Activated CD4-positive, alpha-beta T cell treated with anti-CD3 and anti-CD28 coated beads, Interleukin-2, amount 10 ng/mL, durations not matched to agents 24 days and 14 days (primary cell): Measurements from ENCODE around the gene MSRB2. TPM values are rescaled to one million over a fixed set of nuclear protein-coding genes. Genes with fewer than 3 reads are reported as not detected.
"Not testable (repeated sequence)": the region's sequence is repeated elsewhere in the genome, so short reads cannot be mapped to it uniquely, and the experiment has no call there.

ENCODE experiments used
- DNase-seq: peaks from one replicate; pipeline ENCODE4 v3.0.0; 2022
- H3K27ac Mint-ChIP-seq: one replicate; pipeline ENCODE4 v1.8.0; 2022; ENCODE audit warnings: mild to moderate bottlenecking, mixed read lengths
- H3K27me3 Mint-ChIP-seq: one replicate; pipeline ENCODE4 v1.8.0; 2022; ENCODE audit warnings: mixed read lengths
- H3K36me3 Mint-ChIP-seq: one replicate; pipeline ENCODE4 v1.8.0; 2022; ENCODE audit warnings: low read depth, mild to moderate bottlenecking, mixed read lengths
- H3K4me1 Mint-ChIP-seq: one replicate; pipeline ENCODE4 v1.8.0; 2021; ENCODE audit warnings: mixed read lengths
- H3K4me3 Mint-ChIP-seq: one replicate; pipeline ENCODE4 v1.8.0; 2022; ENCODE audit warnings: mild to moderate bottlenecking, moderate library complexity, mixed read lengths
- H3K9me3 Mint-ChIP-seq: one replicate; pipeline ENCODE4 v1.8.0; 2021; ENCODE audit warnings: mixed read lengths
- intact Hi-C: fragments of 100-400 bp; cut with micrococcal nuclease; formaldehyde crosslinking; loops from one replicate; pipeline ENCODE4 v1.15.1; 2023
- total RNA-seq: library from RNA; stranded (reverse); gene quantifications from 2 replicates; pipeline ENCODE4 v1.2.3, GENCODE V29; 2022

MSRB2 gene
- total RNA-seq, 1 donor from 2014 or later = 3.9 TPM

GRCh38 chr10:23063973-23064812, 31.2 kb upstream of the MSRB2 start:
- Mint-ChIP-seq H3K4me3 (no peak overlapping the region), H3K36me3 (no peaks in the 10 kb centered on the region), H3K27ac (no peak overlapping the region), H3K4me1 (peaks cover 2% of the 10 kb centered on the region), H3K9me3 (no peaks in the 10 kb centered on the region), H3K27me3 (peaks cover 4% of the 10 kb centered on the region)
- intact Hi-C loops = no loop called here
- no peak for DNase-seq

- intact Hi-C loops, H3K9me3 Mint-ChIP-seq: not testable (repeated sequence)
These were observed 30.6 kb upstream of the MSRB2 start for GRCh38 chr10:23064813-23065114.

GRCh38 chr10:23065181-23065948, 30.0 kb upstream of the MSRB2 start:
- H3K27ac Mint-ChIP-seq = no peak overlapping the region
- no peak overlapping the region for H3K4me3 Mint-ChIP-seq
- no peaks in the 10 kb centered on the region for H3K9me3 Mint-ChIP-seq
- no peak for DNase-seq
- H3K36me3 Mint-ChIP-seq = no peaks in the 10 kb centered on the region
- peaks cover 2% of the 10 kb centered on the region for H3K4me1 Mint-ChIP-seq
- intact Hi-C loops = no loop called here
- H3K27me3 Mint-ChIP-seq = peaks cover 4% of the 10 kb centered on the region

More at GRCh38 chr10:23064813-23065114, 30.6 kb upstream of the MSRB2 start:
- H3K27me3 Mint-ChIP-seq, H3K4me3 Mint-ChIP-seq, H3K36me3 Mint-ChIP-seq, H3K27ac Mint-ChIP-seq, H3K4me1 Mint-ChIP-seq, DNase-seq: not testable (repeated sequence)

- Mint-ChIP-seq H3K27me3 (no peaks in the 10 kb centered on the region), H3K4me3 (no peak overlapping the region), H3K27ac (no peak overlapping the region), H3K9me3 (no peaks in the 10 kb centered on the region), H3K36me3 (no peaks in the 10 kb centered on the region), H3K4me1 (peaks cover 2% of the 10 kb centered on the region)
- DNase-seq = no peak
- intact Hi-C loops = no loop called here
These were observed 28.0 kb upstream of the MSRB2 start for GRCh38 chr10:23067337-23067736.

DNA sequence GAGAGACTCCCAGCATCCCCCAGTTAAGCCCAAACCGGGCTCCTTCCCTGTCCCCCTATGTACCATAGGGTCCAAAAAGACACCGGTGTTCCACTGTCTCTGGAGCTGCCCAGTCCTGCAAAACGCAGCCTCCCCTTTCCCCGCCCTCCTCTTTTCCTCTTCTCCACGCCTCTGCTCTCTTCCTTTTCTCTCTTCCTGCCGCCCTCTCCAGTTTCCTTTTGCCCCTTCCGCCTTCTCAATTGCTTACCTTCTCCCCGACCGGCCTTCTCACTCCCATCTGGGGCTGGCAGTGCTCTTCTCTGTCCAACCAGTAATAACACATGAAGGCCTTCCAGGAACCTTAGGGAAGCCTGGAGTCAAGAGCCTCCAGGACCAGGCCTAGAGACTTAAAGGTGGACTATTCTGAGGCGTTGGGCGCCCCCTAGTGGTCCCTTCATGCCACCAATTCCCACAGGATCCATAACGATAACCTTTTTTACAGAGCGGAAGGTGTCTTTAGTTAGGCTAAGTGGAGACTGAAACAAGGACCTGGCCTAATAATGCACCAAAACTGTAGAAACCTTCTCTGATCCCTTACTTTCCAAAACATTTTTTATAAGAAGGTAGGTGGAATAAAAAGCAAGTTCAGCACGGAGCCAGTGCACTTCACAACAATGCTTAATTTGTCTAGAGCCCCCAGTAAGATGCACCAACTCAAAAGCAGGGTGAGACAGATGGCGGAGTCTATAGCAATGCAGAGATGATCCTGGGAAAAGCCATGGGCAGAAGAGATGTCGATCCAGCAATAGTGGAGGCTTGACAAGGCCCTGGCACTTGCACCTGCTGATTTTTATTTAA, 27.2 kb upstream of the MSRB2 start:
- Mint-ChIP-seq H3K27me3 (no peaks in the 10 kb centered on the region), H3K9me3 (no peaks in the 10 kb centered on the region), H3K4me3 (no peak overlapping the region), H3K4me1 (peaks cover 2% of the 10 kb centered on the region), H3K27ac (no peak overlapping the region), H3K36me3 (no peaks in the 10 kb centered on the region)
- intact Hi-C loops = loop anchor here (1.0 kb wide), 1 partner anchor 1075 kb away; no protein-coding TSS in a partner anchor
- peak; percentile 85 for DNase-seq

DNA sequence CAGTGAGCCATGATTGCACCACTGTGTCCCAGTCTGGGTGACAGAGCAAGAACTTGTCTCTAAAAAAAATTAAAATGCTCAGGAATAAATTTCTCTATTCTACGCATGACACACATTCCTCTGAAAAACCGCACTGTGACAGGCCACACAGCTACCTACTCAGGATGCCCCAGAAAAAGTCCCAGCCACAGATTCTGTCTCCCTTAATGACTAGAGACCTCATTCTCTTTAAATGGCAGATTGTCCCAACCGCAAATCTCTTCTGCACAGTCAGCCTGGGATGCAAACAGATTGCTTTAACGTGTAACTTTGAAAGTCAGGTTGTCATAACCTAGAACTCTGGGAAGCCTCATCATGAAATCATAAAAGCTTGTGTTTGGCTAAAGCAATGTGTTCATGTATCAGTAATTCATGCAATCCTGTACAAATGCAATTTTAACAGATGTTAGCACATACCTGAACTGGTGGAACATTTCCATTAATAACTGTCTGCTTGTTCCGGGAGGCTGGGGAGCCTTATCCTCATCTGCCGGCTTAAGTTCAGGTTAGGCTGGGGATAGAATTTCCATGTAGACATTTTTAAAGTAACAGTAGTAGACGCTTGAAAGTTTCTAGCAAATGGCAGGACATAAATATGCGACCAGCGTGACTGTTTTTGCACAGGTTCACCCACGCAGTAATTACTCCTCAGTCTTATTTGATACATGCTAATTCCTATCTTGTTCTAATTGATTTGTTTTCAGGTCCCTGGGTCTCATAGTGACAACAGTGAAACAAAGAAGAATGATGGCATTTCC, 26.2 kb upstream of the MSRB2 start:
- peaks cover 2% of the 10 kb centered on the region for H3K4me1 Mint-ChIP-seq
- no peaks in the 10 kb centered on the region for H3K36me3 Mint-ChIP-seq
- H3K9me3 Mint-ChIP-seq = no peaks in the 10 kb centered on the region
- peaks cover 3% of the 10 kb centered on the region for H3K27me3 Mint-ChIP-seq
- no peak overlapping the region for H3K4me3 Mint-ChIP-seq
- H3K27ac Mint-ChIP-seq = no peak overlapping the region
- intact Hi-C loops = no loop called here
- no peak for DNase-seq

DNA sequence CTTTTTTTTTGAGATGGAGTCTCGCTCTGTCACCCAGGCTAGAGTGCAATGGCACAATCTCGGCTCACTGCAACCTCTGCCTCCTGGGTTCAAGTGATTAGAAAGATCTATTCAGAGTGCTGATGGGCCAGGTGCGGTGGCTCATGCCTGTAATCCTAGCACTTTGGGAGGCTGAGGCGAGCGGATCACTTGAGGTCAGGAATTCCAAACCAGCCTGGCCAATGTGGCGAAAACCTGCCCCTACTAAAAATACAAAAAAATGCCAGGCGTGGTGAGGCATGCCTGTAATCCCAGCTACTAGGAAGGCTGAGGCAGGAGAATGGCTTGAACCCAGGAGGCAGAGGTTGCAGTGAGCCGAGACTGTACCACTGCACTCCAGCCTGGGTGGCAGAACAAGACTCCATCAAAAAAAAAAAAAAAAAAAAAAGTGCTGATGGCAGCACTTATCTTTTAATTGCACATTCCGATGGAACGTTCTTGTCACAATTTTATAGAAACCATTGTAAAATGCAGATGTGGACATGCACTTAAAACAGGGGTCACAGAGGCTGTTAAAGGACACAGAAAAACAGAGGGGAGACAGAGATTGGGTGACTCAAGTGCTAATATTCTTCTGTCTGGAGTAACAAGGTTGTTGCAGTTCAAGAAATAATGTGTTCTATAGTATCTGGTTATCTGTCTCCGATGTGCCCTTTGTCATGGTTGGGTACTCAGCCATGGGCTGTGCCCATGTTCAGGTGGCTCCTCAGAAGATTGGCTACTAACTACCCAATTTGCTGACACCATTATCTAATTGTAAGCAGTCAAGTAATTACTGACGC, 25.1 kb upstream of the MSRB2 start:
- H3K36me3 Mint-ChIP-seq, H3K4me3 Mint-ChIP-seq, DNase-seq, H3K4me1 Mint-ChIP-seq, H3K9me3 Mint-ChIP-seq, intact Hi-C loops, H3K27me3 Mint-ChIP-seq, H3K27ac Mint-ChIP-seq: not testable (repeated sequence)

GRCh38 chr10:23070913-23071218, 24.5 kb upstream of the MSRB2 start:
- H3K27ac Mint-ChIP-seq = no peak overlapping the region
- no peak overlapping the region for H3K4me3 Mint-ChIP-seq
- H3K36me3 Mint-ChIP-seq = no peaks in the 10 kb centered on the region
- H3K27me3 Mint-ChIP-seq = peaks cover 5% of the 10 kb centered on the region
- no peak for DNase-seq
- peaks cover 2% of the 10 kb centered on the region for H3K4me1 Mint-ChIP-seq
- H3K9me3 Mint-ChIP-seq = no peaks in the 10 kb centered on the region
- intact Hi-C loops = no loop called here

GRCh38 chr10:23072593-23072992, 22.8 kb upstream of the MSRB2 start:
- H3K4me1 Mint-ChIP-seq, H3K9me3 Mint-ChIP-seq, DNase-seq, H3K36me3 Mint-ChIP-seq, H3K27ac Mint-ChIP-seq, intact Hi-C loops, H3K4me3 Mint-ChIP-seq: not testable (repeated sequence)
- peaks cover 14% of the 10 kb centered on the region for H3K27me3 Mint-ChIP-seq

- Mint-ChIP-seq H3K36me3 (no peaks in the 10 kb centered on the region), H3K9me3 (no peaks in the 10 kb centered on the region), H3K27me3 (peaks cover 19% of the 10 kb centered on the region), H3K4me1 (no peaks in the 10 kb centered on the region), H3K27ac (no peak overlapping the region), H3K4me3 (no peak overlapping the region)
- intact Hi-C loops = no loop called here
- no peak for DNase-seq
These were observed 21.9 kb upstream of the MSRB2 start for GRCh38 chr10:23073527-23073926.

DNA sequence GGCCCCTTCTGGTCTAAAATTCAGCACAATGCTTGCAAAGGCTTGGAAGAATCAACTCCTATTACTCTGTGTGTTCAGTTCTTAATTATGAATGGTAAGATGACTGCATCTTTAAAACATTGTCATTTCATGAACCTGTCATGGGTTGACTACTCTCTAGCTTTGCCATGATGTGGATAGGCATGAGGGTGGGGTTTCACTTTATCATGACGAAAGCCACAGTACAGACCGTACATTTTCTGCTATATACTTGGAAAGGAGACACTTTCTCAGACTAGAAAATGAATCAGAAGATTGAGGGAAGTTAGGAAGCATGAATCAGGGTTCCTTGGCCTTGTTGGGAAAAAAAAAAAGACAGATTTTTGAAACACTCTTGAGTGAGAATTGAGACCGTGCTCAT, 19.7 kb upstream of the MSRB2 start:
- H3K27me3 Mint-ChIP-seq = peaks cover 31% of the 10 kb centered on the region
- intact Hi-C loops = no loop called here

DNA sequence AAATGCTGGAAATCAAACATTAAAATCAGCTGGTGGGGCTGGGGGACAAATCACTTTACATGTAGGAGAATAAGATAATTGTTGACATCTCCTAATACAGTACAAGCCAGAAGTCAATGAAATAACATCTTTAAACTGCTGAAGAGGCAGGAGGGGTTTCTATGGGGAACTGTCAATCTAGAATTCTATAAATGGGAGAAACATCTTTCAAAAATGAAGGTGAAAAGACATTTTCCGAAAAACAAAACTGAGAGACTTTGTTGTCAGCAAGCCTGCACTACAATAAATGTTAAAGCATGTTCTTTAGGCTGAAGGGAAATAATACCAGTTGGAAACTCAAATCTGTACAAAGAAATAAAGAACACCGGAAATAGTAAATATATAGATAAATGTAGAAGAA, 17.3 kb upstream of the MSRB2 start:
- H3K4me1 Mint-ChIP-seq = no peaks in the 10 kb centered on the region
- H3K27me3 Mint-ChIP-seq = peaks cover 38% of the 10 kb centered on the region
- no peak overlapping the region for H3K4me3 Mint-ChIP-seq
- H3K9me3 Mint-ChIP-seq = no peaks in the 10 kb centered on the region
- intact Hi-C loops = no loop called here
- no peak overlapping the region for H3K27ac Mint-ChIP-seq
- no peak for DNase-seq
- H3K36me3 Mint-ChIP-seq = no peaks in the 10 kb centered on the region

More for the DNA sequence above, 19.7 kb upstream of the MSRB2 start:
- no peaks in the 10 kb centered on the region for H3K4me1 Mint-ChIP-seq
- no peaks in the 10 kb centered on the region for H3K36me3 Mint-ChIP-seq
- DNase-seq = no peak
- H3K9me3 Mint-ChIP-seq = no peaks in the 10 kb centered on the region
- no peak overlapping the region for H3K27ac Mint-ChIP-seq
- H3K4me3 Mint-ChIP-seq = no peak overlapping the region

GRCh38 chr10:23079700-23080099, 15.7 kb upstream of the MSRB2 start:
- H3K27ac Mint-ChIP-seq = no peak overlapping the region
- DNase-seq = no peak
- no peak overlapping the region for H3K4me3 Mint-ChIP-seq
- no peaks in the 10 kb centered on the region for H3K4me1 Mint-ChIP-seq
- H3K9me3 Mint-ChIP-seq = no peaks in the 10 kb centered on the region
- H3K27me3 Mint-ChIP-seq = peaks cover 38% of the 10 kb centered on the region
- H3K36me3 Mint-ChIP-seq = no peaks in the 10 kb centered on the region
- intact Hi-C loops = no loop called here
